ENCODE data around the gene DCAKD. TPM values are rescaled to one million over a fixed set of nuclear protein-coding genes. Genes with fewer than 3 reads are reported as not detected.

Gene DCAKD
- total RNA-seq, 1 experiment from 2014 or later, result 31.9 TPM

GRCh38 chr17:45018848-45019711, 32.4 kb downstream of the DCAKD start:
- no peak for TF ChIP-seq CBX3 (IDR thresholded peaks at IDR 0.05; ENCODE audit: low read depth)
- no peak for TF ChIP-seq MAX (IDR thresholded peaks at IDR 0.05)
- TF ChIP-seq TCF7L2 (IDR thresholded peaks at IDR 0.05; ENCODE audit: borderline replicate concordance, extremely low read depth, insufficient read depth, insufficient read length), result no peak
- TF ChIP-seq ELF1 (IDR thresholded peaks at IDR 0.05; ENCODE audit: borderline replicate concordance, low read depth), result no peak
- TF ChIP-seq FOSL1 (IDR thresholded peaks at IDR 0.05; ENCODE audit: low read depth), result no peak
- no peak for TF ChIP-seq JUND (IDR thresholded peaks at IDR 0.05)
- no peak for TF ChIP-seq SRF (IDR thresholded peaks at IDR 0.05; ENCODE audit: low read depth)
- no peak for TF ChIP-seq CEBPB (IDR thresholded peaks at IDR 0.05; ENCODE audit: low read depth)
- 0 out of 2 replicates have a peak, but pooled peaks have one; percentile 17 for TF ChIP-seq POLR2AphosphoS5 (IDR thresholded peaks at IDR 0.05; ENCODE audit: low read depth, low read length)
- TF ChIP-seq, protein P1, sequence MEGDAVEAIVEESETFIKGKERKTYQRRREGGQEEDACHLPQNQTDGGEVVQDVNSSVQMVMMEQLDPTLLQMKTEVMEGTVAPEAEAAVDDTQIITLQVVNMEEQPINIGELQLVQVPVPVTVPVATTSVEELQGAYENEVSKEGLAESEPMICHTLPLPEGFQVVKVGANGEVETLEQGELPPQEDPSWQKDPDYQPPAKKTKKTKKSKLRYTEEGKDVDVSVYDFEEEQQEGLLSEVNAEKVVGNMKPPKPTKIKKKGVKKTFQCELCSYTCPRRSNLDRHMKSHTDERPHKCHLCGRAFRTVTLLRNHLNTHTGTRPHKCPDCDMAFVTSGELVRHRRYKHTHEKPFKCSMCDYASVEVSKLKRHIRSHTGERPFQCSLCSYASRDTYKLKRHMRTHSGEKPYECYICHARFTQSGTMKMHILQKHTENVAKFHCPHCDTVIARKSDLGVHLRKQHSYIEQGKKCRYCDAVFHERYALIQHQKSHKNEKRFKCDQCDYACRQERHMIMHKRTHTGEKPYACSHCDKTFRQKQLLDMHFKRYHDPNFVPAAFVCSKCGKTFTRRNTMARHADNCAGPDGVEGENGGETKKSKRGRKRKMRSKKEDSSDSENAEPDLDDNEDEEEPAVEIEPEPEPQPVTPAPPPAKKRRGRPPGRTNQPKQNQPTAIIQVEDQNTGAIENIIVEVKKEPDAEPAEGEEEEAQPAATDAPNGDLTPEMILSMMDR (IDR thresholded peaks at IDR 0.05 in 2 of 3, conservative IDR thresholded peaks at IDR 0.05 in 1 of 3; ENCODE audit: borderline replicate concordance in 1 of 3, insufficient read depth in 1 of 3, low read depth in 2 of 3, low read length in 2 of 3), result peak; percentile 2 to 30 (median 21); a peak in 2 of 6 replicates
- TF ChIP-seq EGR1 (IDR thresholded peaks at IDR 0.05; ENCODE audit: low read depth), result no peak
- 0 out of 2 replicates have a peak, but pooled peaks have one; percentile 17 for TF ChIP-seq RAD21 (IDR thresholded peaks at IDR 0.05; ENCODE audit: low read depth)
- TF ChIP-seq EZH2phosphoT487 (IDR thresholded peaks at IDR 0.05; ENCODE audit: borderline replicate concordance), result no peak
- CTCF ChIA-PET, result interaction anchor here (0.6 to 5.5 kb wide), 4 partner anchors 12 to 115 kb away, joined by 3 to 63 read pairs (median 3); no protein-coding TSS in a partner anchor

More at GRCh38 chr17:45018848-45019711, 32.4 kb downstream of the DCAKD start:
- Histone ChIP-seq H2AFZ (ENCODE audit: low read depth, low read length, poor library complexity, severe bottlenecking) (peak overlapping the region; percentile 45), H3K27me3 (ENCODE audit: insufficient read depth, low read length) (no peaks in the 10 kb centered on the region), H3K4me3 (replicated peaks in 1 of 2; ENCODE audit: low read depth in 1 of 2, low read length in 2 of 2) (peak overlapping the region; percentile 30 to 47), H3K36me3 (ENCODE audit: control insufficient read depth in 1 of 2, insufficient read depth in 2 of 2, low read length in 2 of 2) (no peaks in the 10 kb centered on the region), H3K9me2 (ENCODE audit: insufficient read depth) (no peaks in the 10 kb centered on the region), H3K27ac (ENCODE audit: low read depth, low read length) (no peak overlapping the region; the same call in 1 of the 2 replicates), H3K9me3 (ENCODE audit: control insufficient read depth in 1 of 2, insufficient read depth in 1 of 2, low read depth in 1 of 2, low read length in 2 of 2) (no peaks in the 10 kb centered on the region), H3K4me1 (ENCODE audit: control insufficient read depth in 1 of 2, insufficient read depth in 2 of 2, low read length in 2 of 2) (peaks cover 11 to 33% of the 10 kb centered on the region in 2 experiments; a peak in 3 of 4 replicates), H3K4me2 (ENCODE audit: low read length) (peak overlapping the region; percentile 81), H3K79me2 (ENCODE audit: insufficient read depth, low read length) (no peaks in the 10 kb centered on the region), H3K9ac (ENCODE audit: low read length) (peak overlapping the region; percentile 45), H4K20me1 (ENCODE audit: insufficient read depth) (no peaks in the 10 kb centered on the region)
- intact Hi-C loops (cut with micrococcal nuclease), result no loop called here
- RAD21 ChIA-PET (ENCODE audit: low non-redundant PET in 1 of 2, low total read pairs in 2 of 2, uncharacterized antibody in 2 of 2, unreplicated experiment in 2 of 2), result no interaction called here
- DNase-seq (ENCODE audit: low read depth, low spot score), result no peak
- BruUV-seq (replicated peaks), result no TSS peak
- POLR2A ChIA-PET, result no interaction called here
- peak; percentile 75 for ATAC-seq
